Astrocyte of the spinal cord (primary cell): ENCODE results near the gene TBP.
"Not testable (repeated sequence)": the region's sequence is repeated elsewhere in the genome, so short reads cannot be mapped to it uniquely, and the experiment has no call there.

Experiments used
- DNase-seq: peaks from one replicate; pipeline ENCODE4 v3.0.0; 2011; ENCODE audit warnings: low read depth, low spot score
- H3K4me3 ChIP-seq: 2 replicates; pipeline ENCODE4 v1.5.1; 2011; ENCODE audit warnings: low read depth, mild to moderate bottlenecking, low read length, moderate library complexity
- CTCF ChIP-seq: IDR thresholded peaks from 2 replicates; pipeline ENCODE4 v1.5.1; 2012; ENCODE audit warnings: low read depth, mild to moderate bottlenecking, low read length, inconsistent platforms
- in situ Hi-C: cut with HindIII; loops from 2 replicates; pipeline ENCODE4 v1.10.0; 2017; ENCODE audit warnings: low sequenced_read_pairs

Gene TBP

GRCh38 chr6:170524172-170524502 is 30.0 kb upstream of the TBP start:
- in situ Hi-C loops: no loop called here
- TF ChIP-seq CTCF: no peak
- H3K4me3 ChIP-seq: no peak overlapping the region
- no peak for DNase-seq

GRCh38 chr6:170525795-170526194 is 28.4 kb upstream of the TBP start:
- in situ Hi-C loops: no loop called here
- TF ChIP-seq CTCF: no peak
- no peak overlapping the region for H3K4me3 ChIP-seq
- no peak for DNase-seq

- DNase-seq, H3K4me3 ChIP-seq, in situ Hi-C loops: not testable (repeated sequence)
Measured at GRCh38 chr6:170527995-170528394, 26.2 kb upstream of the TBP start.

GRCh38 chr6:170529839-170530469 is 24.2 kb upstream of the TBP start:
- in situ Hi-C loops: no loop called here
- H3K4me3 ChIP-seq: no peak overlapping the region
- peak; percentile 91 for TF ChIP-seq CTCF
- DNase-seq: peak; percentile 80

- no peak for TF ChIP-seq CTCF
- in situ Hi-C loops: no loop called here
Measured at GRCh38 chr6:170532867-170533488, 21.2 kb upstream of the TBP start.

GRCh38 chr6:170533792-170534191 is 20.4 kb upstream of the TBP start:
- in situ Hi-C loops: no loop called here
- TF ChIP-seq CTCF: no peak
- no peak for DNase-seq
- H3K4me3 ChIP-seq: no peak overlapping the region

More at GRCh38 chr6:170532867-170533488, 21.2 kb upstream of the TBP start:
- no peak overlapping the region for H3K4me3 ChIP-seq
- peak; percentile 7 for DNase-seq

GRCh38 chr6:170535004-170535403 is 19.2 kb upstream of the TBP start:
- in situ Hi-C loops: no loop called here
- TF ChIP-seq CTCF: no peak
- no peak for DNase-seq
- no peak overlapping the region for H3K4me3 ChIP-seq
